Right lobe of liver (tissue), 4 donors: ENCODE results near the gene SART3.

ENCODE experiments used
- CTCF ChIP-seq, 4 donors: fragments of 200-600 bp in 3 of 4; fragments of 450-650 bp in 1 of 4; IDR thresholded peaks; one replicate each; pipeline versions ENCODE4 v1.5.1 to v1.8.0; 2016 to 2022; ENCODE audit warnings: antibody characterized with exemption in 4 of 4, mild to moderate bottlenecking in 2 of 4
- POLR2A ChIP-seq: fragments of 450-650 bp; IDR thresholded peaks from one replicate; pipeline ENCODE4 v1.6.1; 2017; ENCODE audit warnings: antibody characterized with exemption, mild to moderate bottlenecking
- donor health status: DM: no; HTN: no; CAD: no.
- donor health status: DM: no; HTN: no; CAD: no.
- donor health status: DM: no; HTN: yes; CAD: no.

DNA sequence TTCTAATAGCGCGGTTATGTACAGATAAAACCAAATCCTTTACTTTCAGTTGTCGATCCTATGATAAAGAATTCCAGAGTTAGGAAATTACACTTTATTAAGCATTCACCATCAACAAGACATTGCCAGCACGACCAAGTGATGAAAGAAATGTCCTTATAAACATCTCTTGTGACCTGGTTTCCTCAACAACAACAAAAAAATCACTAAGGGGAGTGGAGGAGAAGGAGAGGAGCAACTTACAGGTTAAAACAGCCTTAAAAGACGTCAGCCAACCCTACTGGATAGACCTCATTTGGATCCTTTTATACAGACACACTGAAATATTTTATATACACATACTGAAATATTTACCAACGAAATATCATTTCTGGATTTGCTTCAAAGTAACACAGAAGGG lies 22.8 kb downstream of the SART3 start:
- TF ChIP-seq CTCF (IDR thresholded peaks at IDR 0.05) (no peak), POLR2A (no peak)
